Liver (tissue), 3 donors: ENCODE data around the gene RPS6KA1.

Source experiments
- EGR1 ChIP-seq, 2 donors: IDR thresholded peaks; 2 replicates each; pipeline ENCODE4 v1.6.1; 2016 to 2018; ENCODE audit warnings: antibody characterized with exemption in 2 of 2, low read depth in 2 of 2
- GABPA ChIP-seq, 2 donors: IDR thresholded peaks in 1 of 2; conservative IDR thresholded peaks in 1 of 2; 2 replicates each; pipeline ENCODE4 v1.6.1; 2016; ENCODE audit warnings: antibody characterized with exemption in 2 of 2, mild to moderate bottlenecking in 1 of 2, moderate library complexity in 1 of 2
- JUND ChIP-seq, 2 donors: IDR thresholded peaks; 2 replicates each; pipeline ENCODE4 v1.6.1; 2016; ENCODE audit warnings: antibody characterized with exemption in 2 of 2
- NR2F2 ChIP-seq: IDR thresholded peaks from 2 replicates; pipeline ENCODE4 v1.6.1; 2016; ENCODE audit warnings: antibody characterized with exemption
- RAD21 ChIP-seq, 2 donors: IDR thresholded peaks; 2 replicates each; pipeline ENCODE4 v1.6.1; 2016; ENCODE audit warnings: antibody characterized with exemption in 2 of 2, mild to moderate bottlenecking in 2 of 2
- RXRA ChIP-seq, 2 donors: IDR thresholded peaks; 2 replicates each; pipeline ENCODE4 v1.6.1; 2017 to 2018; ENCODE audit warnings: antibody characterized with exemption in 2 of 2, mild to moderate bottlenecking in 1 of 2
- SP1 ChIP-seq: IDR thresholded peaks from 2 replicates; pipeline ENCODE4 v1.6.1; 2018; ENCODE audit warnings: antibody characterized with exemption, mild to moderate bottlenecking
- TAF1 ChIP-seq: conservative IDR thresholded peaks from 2 replicates; pipeline ENCODE4 v1.6.1; 2016; ENCODE audit warnings: antibody characterized with exemption, mild to moderate bottlenecking
- YY1 ChIP-seq: IDR thresholded peaks from 2 replicates; pipeline ENCODE4 v1.6.1; 2016; ENCODE audit warnings: antibody characterized with exemption, mild to moderate bottlenecking
- TF ChIP-seq, protein P1 (sequence below): fragments of 150-350 bp; IDR thresholded peaks from 2 replicates; pipeline ENCODE4 v1.5.1; 2017; ENCODE audit warnings: improper control_type of control experiment, low read depth, low read length; ENCODE audit not compliant: missing input control
- TF ChIP-seq, protein P2 (sequence below): IDR thresholded peaks from 2 replicates; pipeline ENCODE4 v1.6.1; 2016; ENCODE audit warnings: antibody characterized with exemption
- TF ChIP-seq, protein P3 (sequence below): IDR thresholded peaks from 2 replicates; pipeline ENCODE4 v1.6.1; 2016; ENCODE audit warnings: antibody characterized with exemption, mild to moderate bottlenecking
- TF ChIP-seq, protein P4 (sequence below): IDR thresholded peaks from 2 replicates; pipeline ENCODE4 v1.6.1; 2016; ENCODE audit warnings: antibody characterized with exemption
- donor health status: healthy.
- donor health status: healthy.

DNA sequence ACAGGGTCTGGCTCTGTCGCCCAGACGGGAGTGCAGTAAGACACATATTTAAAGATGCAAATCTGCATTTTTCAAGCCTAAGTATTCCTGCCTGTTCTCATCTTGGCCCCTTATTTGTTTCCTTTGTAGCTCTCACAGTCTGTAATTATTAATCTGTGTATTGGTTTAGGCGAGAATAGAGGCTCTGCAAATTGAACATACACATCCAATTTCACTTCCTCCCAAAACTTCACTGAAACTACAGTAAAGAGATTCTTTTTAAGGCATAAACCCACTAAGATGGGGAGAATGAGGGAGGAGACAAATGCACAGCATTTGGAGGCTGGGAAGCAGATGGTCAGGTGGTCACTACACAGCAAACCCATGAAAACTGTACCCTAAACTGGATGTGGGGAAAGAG lies 36.3 kb upstream of the RPS6KA1 start:
- TF ChIP-seq, protein P1, sequence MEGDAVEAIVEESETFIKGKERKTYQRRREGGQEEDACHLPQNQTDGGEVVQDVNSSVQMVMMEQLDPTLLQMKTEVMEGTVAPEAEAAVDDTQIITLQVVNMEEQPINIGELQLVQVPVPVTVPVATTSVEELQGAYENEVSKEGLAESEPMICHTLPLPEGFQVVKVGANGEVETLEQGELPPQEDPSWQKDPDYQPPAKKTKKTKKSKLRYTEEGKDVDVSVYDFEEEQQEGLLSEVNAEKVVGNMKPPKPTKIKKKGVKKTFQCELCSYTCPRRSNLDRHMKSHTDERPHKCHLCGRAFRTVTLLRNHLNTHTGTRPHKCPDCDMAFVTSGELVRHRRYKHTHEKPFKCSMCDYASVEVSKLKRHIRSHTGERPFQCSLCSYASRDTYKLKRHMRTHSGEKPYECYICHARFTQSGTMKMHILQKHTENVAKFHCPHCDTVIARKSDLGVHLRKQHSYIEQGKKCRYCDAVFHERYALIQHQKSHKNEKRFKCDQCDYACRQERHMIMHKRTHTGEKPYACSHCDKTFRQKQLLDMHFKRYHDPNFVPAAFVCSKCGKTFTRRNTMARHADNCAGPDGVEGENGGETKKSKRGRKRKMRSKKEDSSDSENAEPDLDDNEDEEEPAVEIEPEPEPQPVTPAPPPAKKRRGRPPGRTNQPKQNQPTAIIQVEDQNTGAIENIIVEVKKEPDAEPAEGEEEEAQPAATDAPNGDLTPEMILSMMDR, result no peak
- TF ChIP-seq JUND (IDR thresholded peaks at IDR 0.05), result no peak
- TF ChIP-seq YY1, result no peak
- no peak for TF ChIP-seq SP1
- no peak for TF ChIP-seq RAD21 (IDR thresholded peaks at IDR 0.05)
- TF ChIP-seq, protein P2, sequence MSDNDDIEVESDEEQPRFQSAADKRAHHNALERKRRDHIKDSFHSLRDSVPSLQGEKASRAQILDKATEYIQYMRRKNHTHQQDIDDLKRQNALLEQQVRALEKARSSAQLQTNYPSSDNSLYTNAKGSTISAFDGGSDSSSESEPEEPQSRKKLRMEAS, result no peak
- no peak for TF ChIP-seq GABPA (IDR thresholded peaks at IDR 0.05 in 1 of 2, conservative IDR thresholded peaks at IDR 0.05 in 1 of 2)
- TF ChIP-seq, protein P3, sequence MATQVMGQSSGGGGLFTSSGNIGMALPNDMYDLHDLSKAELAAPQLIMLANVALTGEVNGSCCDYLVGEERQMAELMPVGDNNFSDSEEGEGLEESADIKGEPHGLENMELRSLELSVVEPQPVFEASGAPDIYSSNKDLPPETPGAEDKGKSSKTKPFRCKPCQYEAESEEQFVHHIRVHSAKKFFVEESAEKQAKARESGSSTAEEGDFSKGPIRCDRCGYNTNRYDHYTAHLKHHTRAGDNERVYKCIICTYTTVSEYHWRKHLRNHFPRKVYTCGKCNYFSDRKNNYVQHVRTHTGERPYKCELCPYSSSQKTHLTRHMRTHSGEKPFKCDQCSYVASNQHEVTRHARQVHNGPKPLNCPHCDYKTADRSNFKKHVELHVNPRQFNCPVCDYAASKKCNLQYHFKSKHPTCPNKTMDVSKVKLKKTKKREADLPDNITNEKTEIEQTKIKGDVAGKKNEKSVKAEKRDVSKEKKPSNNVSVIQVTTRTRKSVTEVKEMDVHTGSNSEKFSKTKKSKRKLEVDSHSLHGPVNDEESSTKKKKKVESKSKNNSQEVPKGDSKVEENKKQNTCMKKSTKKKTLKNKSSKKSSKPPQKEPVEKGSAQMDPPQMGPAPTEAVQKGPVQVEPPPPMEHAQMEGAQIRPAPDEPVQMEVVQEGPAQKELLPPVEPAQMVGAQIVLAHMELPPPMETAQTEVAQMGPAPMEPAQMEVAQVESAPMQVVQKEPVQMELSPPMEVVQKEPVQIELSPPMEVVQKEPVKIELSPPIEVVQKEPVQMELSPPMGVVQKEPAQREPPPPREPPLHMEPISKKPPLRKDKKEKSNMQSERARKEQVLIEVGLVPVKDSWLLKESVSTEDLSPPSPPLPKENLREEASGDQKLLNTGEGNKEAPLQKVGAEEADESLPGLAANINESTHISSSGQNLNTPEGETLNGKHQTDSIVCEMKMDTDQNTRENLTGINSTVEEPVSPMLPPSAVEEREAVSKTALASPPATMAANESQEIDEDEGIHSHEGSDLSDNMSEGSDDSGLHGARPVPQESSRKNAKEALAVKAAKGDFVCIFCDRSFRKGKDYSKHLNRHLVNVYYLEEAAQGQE, result no peak
- TF ChIP-seq, protein P4, sequence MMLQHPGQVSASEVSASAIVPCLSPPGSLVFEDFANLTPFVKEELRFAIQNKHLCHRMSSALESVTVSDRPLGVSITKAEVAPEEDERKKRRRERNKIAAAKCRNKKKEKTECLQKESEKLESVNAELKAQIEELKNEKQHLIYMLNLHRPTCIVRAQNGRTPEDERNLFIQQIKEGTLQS, result no peak
- TF ChIP-seq EGR1 (IDR thresholded peaks at IDR 0.05; ENCODE audit: low read depth in 2 of 2), result no peak
- no peak for TF ChIP-seq TAF1
- no peak for TF ChIP-seq NR2F2
- no peak for TF ChIP-seq RXRA (IDR thresholded peaks at IDR 0.05)
